ENCODE measurements around the gene STEEP1.

Gene STEEP1

DNA sequence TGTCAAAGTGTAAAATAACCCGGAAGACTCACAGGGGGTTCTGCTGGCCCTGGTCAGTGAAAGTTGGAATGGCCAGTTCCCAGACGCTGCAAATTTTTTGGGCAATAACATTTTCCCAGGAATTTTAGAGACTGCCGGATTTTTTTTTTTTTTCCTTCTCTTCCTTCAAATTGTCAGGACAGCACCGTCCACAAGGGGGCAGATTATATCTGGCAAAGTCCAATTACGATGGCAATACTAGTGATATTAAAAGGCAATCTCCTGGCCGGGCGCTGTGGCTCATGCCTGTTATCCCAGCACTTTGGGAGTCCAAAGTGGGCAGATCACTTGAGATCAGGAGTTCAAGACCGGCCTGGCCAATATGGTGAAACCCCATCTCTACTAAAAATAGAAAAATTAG is 76.5 kb downstream of the STEEP1 start:
- DNase-seq (ENCODE audit: low spot score) = peak; percentile 25
